IMR-90 (cell line): Measurements from ENCODE around the gene UNC5B. TPM values are rescaled to one million over a fixed set of nuclear protein-coding genes. Genes with fewer than 3 reads are reported as not detected.

ENCODE experiments used
- ATAC-seq: fragments of 200-7000 bp; cut with Tn5 transposase; 2 replicates; pipeline ENCODE4 v1.9.1; 2020; ENCODE audit warnings: low read depth, mild to moderate bottlenecking, moderate library complexity
- BruUV-seq: library from RNA; stranded (reverse); fragments of 400-500 nt; replicated peaks from 2 replicates; lab custom pipeline; 2021; lab: Mats Ljungman, UMichigan
- CTCF ChIA-PET: fragments of 300-600 bp; formaldehyde crosslinking; extraction: SDS; loops from one replicate; lab custom pipeline; 2021; ENCODE audit warnings: antibody characterized with exemption; lab: Yijun Ruan, JAX
- POLR2A ChIA-PET: fragments of 300-600 bp; sonication (Branson Sonifier 250); formaldehyde crosslinking; loops from one replicate; lab custom pipeline; 2022; ENCODE audit warnings: antibody characterized with exemption; ENCODE audit not compliant: unreplicated experiment; lab: Charles Lee
- DNase-seq: peaks from one replicate; pipeline ENCODE4 v3.0.0; 2013
- H2AFZ ChIP-seq: replicated peaks from 2 replicates; pipeline ENCODE3; 2013; ENCODE audit warnings: low read length, mild to moderate bottlenecking; ENCODE audit not compliant: poor library complexity
- H2AK5ac ChIP-seq: 2 replicates; pipeline ENCODE4 v1.6.1; 2013; ENCODE audit warnings: low read depth, low read length, inconsistent platforms
- H2AK9ac ChIP-seq: replicated peaks from 2 replicates; pipeline ENCODE3; 2013; ENCODE audit warnings: mild to moderate bottlenecking, low read depth, low read length, moderate library complexity; ENCODE audit not compliant: poor library complexity
- H2BK120ac ChIP-seq: 2 replicates; pipeline ENCODE4 v1.6.1; 2013; ENCODE audit warnings: low read depth, low read length, inconsistent platforms
- H2BK15ac ChIP-seq: 3 replicates; pipeline ENCODE4 v1.6.1; 2013; ENCODE audit warnings: low read depth, low read length, inconsistent platforms
- H2BK20ac ChIP-seq: 2 replicates; pipeline ENCODE4 v1.6.1; 2013; ENCODE audit warnings: low read depth, mild to moderate bottlenecking, inconsistent platforms, low read length, moderate library complexity
- H2BK5ac ChIP-seq: 2 replicates; pipeline ENCODE4 v1.6.1; 2013; ENCODE audit warnings: mild to moderate bottlenecking, low read depth, low read length, inconsistent platforms; ENCODE audit not compliant: poor library complexity, severe bottlenecking
- H3K14ac ChIP-seq: replicated peaks from 2 replicates; pipeline ENCODE4 v1.6.1; 2013; ENCODE audit warnings: low read depth, low read length, inconsistent platforms
- H3K18ac ChIP-seq: 2 replicates; pipeline ENCODE4 v1.6.1; 2013; ENCODE audit warnings: low read depth, low read length, control low read depth
- H3K23ac ChIP-seq: 2 replicates; pipeline ENCODE4 v1.6.1; 2013; ENCODE audit warnings: low read depth, low read length, inconsistent platforms
- H3K27ac ChIP-seq: 2 replicates; pipeline ENCODE4 v1.5.1; 2013; ENCODE audit warnings: mild to moderate bottlenecking, control low read depth, low read length; ENCODE audit not compliant: insufficient read depth
- H3K27me3 ChIP-seq: 2 replicates; pipeline ENCODE4 v1.6.1; 2013; ENCODE audit warnings: low read length; ENCODE audit not compliant: control insufficient read depth, insufficient read depth
- H3K36me3 ChIP-seq: 2 replicates; pipeline ENCODE4 v1.6.1; 2013; ENCODE audit warnings: low read length, mixed read lengths; ENCODE audit not compliant: control insufficient read depth, insufficient read depth
- H3K4ac ChIP-seq: 2 replicates; pipeline ENCODE4 v1.6.1; 2013; ENCODE audit warnings: low read depth, low read length, inconsistent platforms
- H3K4me1 ChIP-seq: 2 replicates; pipeline ENCODE4 v1.6.1; 2013; ENCODE audit warnings: low read length, mixed read lengths; ENCODE audit not compliant: control insufficient read depth, insufficient read depth
- H3K4me2 ChIP-seq: 2 replicates; pipeline ENCODE4 v1.6.1; 2013; ENCODE audit warnings: low read depth, mild to moderate bottlenecking, control low read depth, low read length, moderate library complexity
- H3K4me3 ChIP-seq: 2 replicates; pipeline ENCODE4 v1.5.1; 2013; ENCODE audit warnings: low read depth, mild to moderate bottlenecking, control low read depth, low read length, moderate library complexity; ENCODE audit not compliant: insufficient read depth
- H3K56ac ChIP-seq: 2 replicates; pipeline ENCODE4 v1.6.1; 2013; ENCODE audit warnings: low read length, inconsistent platforms; ENCODE audit not compliant: insufficient read depth; ENCODE audit errors: extremely low read depth
- H3K79me1 ChIP-seq, 2 experiments: 2 replicates each; pipeline ENCODE4 v1.6.1; 2013; ENCODE audit warnings: low read length in 2 of 2, inconsistent platforms in 1 of 2, low read depth in 1 of 2
- H3K9ac ChIP-seq: 2 replicates; pipeline ENCODE4 v1.6.1; 2013; ENCODE audit warnings: low read depth, low read length, control low read depth
- H3K9me1 ChIP-seq: 2 replicates; pipeline ENCODE4 v1.6.1; 2013; ENCODE audit warnings: low read length, inconsistent platforms; ENCODE audit not compliant: insufficient read depth
- H3K9me3 ChIP-seq: 2 replicates; pipeline ENCODE4 v1.6.1; 2013; ENCODE audit warnings: low read length; ENCODE audit not compliant: control insufficient read depth, insufficient read depth
- H4K20me1 ChIP-seq: 2 replicates; pipeline ENCODE4 v1.6.1; 2013; ENCODE audit warnings: low read length, inconsistent platforms; ENCODE audit not compliant: insufficient read depth
- H4K5ac ChIP-seq: 2 replicates; pipeline ENCODE4 v1.6.1; 2013; ENCODE audit warnings: mild to moderate bottlenecking, low read depth, low read length, control low read depth
- H4K8ac ChIP-seq, 2 experiments: 2 replicates each; pipeline ENCODE4 v1.6.1; 2013; ENCODE audit warnings: low read depth in 2 of 2, low read length in 2 of 2, control low read depth in 1 of 2, inconsistent platforms in 1 of 2
- H4K91ac ChIP-seq: 2 replicates; pipeline ENCODE4 v1.6.1; 2013; ENCODE audit warnings: low read depth, low read length, inconsistent platforms; ENCODE audit not compliant: insufficient read depth
- BHLHE40 ChIP-seq: fragments of 150-350 bp; IDR thresholded peaks from 2 replicates; pipeline ENCODE4 v1.6.1; 2016; ENCODE audit warnings: mild to moderate bottlenecking, low read depth, low read length
- CEBPB ChIP-seq: IDR thresholded peaks from 2 replicates; pipeline ENCODE4 v1.6.1; 2012; ENCODE audit warnings: low read depth, low read length, improper control_type of control experiment
- MAFK ChIP-seq: IDR thresholded peaks from 2 replicates; pipeline ENCODE4 v1.6.1; 2012; ENCODE audit warnings: low read depth, low read length, improper control_type of control experiment
- MAZ ChIP-seq: IDR thresholded peaks from 2 replicates; pipeline ENCODE4 v1.6.1; 2012; ENCODE audit warnings: low read depth, mild to moderate bottlenecking, low read length, improper control_type of control experiment, moderate library complexity, borderline replicate concordance
- WGBS, 2 experiments: methylation state at CpG; one replicate each; pipeline versions ENCODE4 v1.1.5 to v1.1.7; 2013; ENCODE audit warnings: missing lambda C conversion rate in 2 of 2; ENCODE audit not compliant: insufficient read length in 1 of 2; ENCODE audit errors: extremely low coverage in 2 of 2; 5-methylcytosine and 5-hydroxymethylcytosine counted together
- dilution Hi-C: fragments of 300-500 bp; cut with HindIII; formaldehyde crosslinking; loops from one replicate; pipeline ENCODE4 v1.14.3; 2018; ENCODE audit warnings: low sequenced_read_pairs; ENCODE audit not compliant: unreplicated experiment
- in situ Hi-C: fragments of 300-500 bp; cut with MboI; formaldehyde crosslinking; loops from 3 replicates; pipeline ENCODE4 v1.14.3; 2019; ENCODE audit warnings: low sequenced_read_pairs, inconsistent platforms, mixed read lengths
- intact Hi-C: fragments of 100-400 bp; cut with micrococcal nuclease; formaldehyde crosslinking; loops from 2 replicates; pipeline ENCODE4 v1.10.0; 2022
- polyA plus RNA-seq, 3 experiments: library from polyadenylated mRNA; depleted of rRNA; stranded (reverse); fragments of >200 nt; gene quantifications; 2 replicates each; pipeline ENCODE4 v1.2.3, GENCODE V29; 2012; ENCODE audit warnings: low replicate concordance in 1 of 3
- total RNA-seq: library from RNA; depleted of rRNA; stranded (reverse); fragments of >200 nt; gene quantifications from 2 replicates; pipeline ENCODE4 v1.2.3, GENCODE V29; 2012

UNC5B gene
- total and polyA plus RNA-seq, 2 of the 4 experiments (the other 2 are of a cell fraction) = 1.6 to 4.2 TPM

- no peak for TF ChIP-seq CEBPB
Observed at GRCh38 chr10:71237843-71238623, 25.7 kb downstream of the UNC5B start (continued).

- no CpG with 5 or more reads among the region's 4 CpGs for whole genome bisulfite sequencing, 2 experiments
Observed at GRCh38 chr10:71238626-71239025, 26.3 kb downstream of the UNC5B start.

More at GRCh38 chr10:71238626-71239025, 26.3 kb downstream of the UNC5B start:
- Histone ChIP-seq H4K8ac (no peak overlapping the region), H3K4me3 (no peak overlapping the region), H3K9me3 (no peaks in the 10 kb centered on the region), H3K27me3 (no peaks in the 10 kb centered on the region), H3K4me2 (no peak overlapping the region), H3K4me1 (peaks cover 25% of the 10 kb centered on the region), H4K91ac (no peak overlapping the region), H3K79me1 (peaks cover 0 to 21% of the 10 kb centered on the region in 2 experiments; a peak in 2 of 4 replicates), H3K14ac (0 out of 2 replicates have a peak overlapping the region, but pooled peaks have one; percentile 15), H3K18ac (no peak overlapping the region), H3K9ac (no peak overlapping the region), H3K4ac (no peak overlapping the region), H2BK5ac (no peak overlapping the region), H3K23ac (no peak overlapping the region), H2AK5ac (0 out of 2 replicates have a peak overlapping the region, but pooled peaks have one; percentile 17), H3K27ac (no peak overlapping the region), H4K20me1 (no peaks in the 10 kb centered on the region; the same call in 1 of the 2 replicates), H3K56ac (no peak overlapping the region), H2BK20ac (no peak overlapping the region), H2BK120ac (no peak overlapping the region), H3K36me3 (no peaks in the 10 kb centered on the region), H3K9me1 (peaks cover 25% of the 10 kb centered on the region), H4K5ac (no peak overlapping the region), H2AFZ (no peak overlapping the region), H2AK9ac (no peak overlapping the region), H2BK15ac (no peak overlapping the region)
- no peak for ATAC-seq
- in situ Hi-C loops = no loop called here
- intact Hi-C loops = no loop called here
- no peak for DNase-seq
- BruUV-seq = no TSS peak
- TF ChIP-seq BHLHE40 (no peak), CEBPB (0 out of 2 replicates have a peak, but pooled peaks have one; percentile 18), MAFK (no peak), MAZ (no peak)
- CTCF ChIA-PET = no interaction called here
- POLR2A ChIA-PET = no interaction called here
- dilution Hi-C loops = no loop called here
